ENCODE measurements around the gene ADNP. TPM values are rescaled to one million over a fixed set of nuclear protein-coding genes. Genes with fewer than 3 reads are reported as not detected.

ADNP gene
- total RNA-seq, 1 experiment from 2014 or later: 27.5 TPM

DNA sequence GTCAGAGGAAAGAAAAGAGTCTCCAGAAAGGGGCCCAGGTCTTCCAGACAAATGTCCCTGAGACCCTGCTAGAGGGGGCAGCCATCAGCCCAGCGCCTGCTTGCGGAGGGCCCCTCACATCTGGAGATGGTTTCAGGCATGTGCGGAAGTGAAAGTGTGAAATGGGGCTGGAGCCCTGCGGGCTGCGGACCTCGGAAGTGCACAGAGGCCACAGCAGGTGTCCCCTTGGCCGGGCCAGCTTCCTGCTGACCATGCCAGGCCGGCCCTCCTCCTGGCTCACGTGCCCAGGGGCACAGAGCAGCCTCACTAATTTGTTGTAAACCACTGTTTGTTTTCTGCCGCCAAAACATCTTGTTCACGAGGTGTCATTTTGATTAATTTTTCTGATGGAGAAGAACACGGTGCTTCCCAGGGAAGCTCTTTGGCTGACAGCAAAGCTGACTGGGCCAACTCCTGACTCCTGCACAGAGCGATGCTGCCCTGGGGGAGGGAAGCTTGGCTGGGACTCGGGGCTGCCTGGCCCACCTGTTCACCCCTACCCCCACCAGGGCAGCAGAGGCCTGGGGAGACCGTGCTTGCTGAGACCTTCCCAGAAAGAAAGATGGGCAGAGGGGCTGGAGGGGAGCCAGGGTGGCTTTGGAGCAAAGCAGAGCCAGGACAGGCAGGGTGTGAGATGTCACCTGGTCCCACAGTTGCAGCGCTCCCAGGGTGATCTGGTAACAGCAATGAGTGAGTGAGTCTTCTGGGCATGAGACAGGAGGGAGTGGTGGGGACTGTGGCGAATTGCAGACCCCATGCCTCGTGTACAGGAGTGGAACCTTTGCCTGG, 82.2 kb downstream of the ADNP start:
- no peaks in the 10 kb centered on the region for H3K79me2 ChIP-seq (ENCODE audit: low read length)
- no peak overlapping the region for H3K4me3 ChIP-seq (ENCODE audit: low read length)
- ATAC-seq (no peak), DNase-seq (no peak)
- no peak overlapping the region for H3K4me2 ChIP-seq (ENCODE audit: low read length)
- H3K36me3 ChIP-seq (ENCODE audit: low read depth, low read length): no peaks in the 10 kb centered on the region
- no peaks in the 10 kb centered on the region for H3F3A ChIP-seq (ENCODE audit: low read length, unreplicated experiment)
- H3K4me1 ChIP-seq (ENCODE audit: insufficient read depth, low read length): peaks cover 9% of the 10 kb centered on the region
- no peak for TF ChIP-seq EZH2 (IDR thresholded peaks at IDR 0.05; ENCODE audit: low read length, unreplicated experiment)
- TF ChIP-seq, protein P1, sequence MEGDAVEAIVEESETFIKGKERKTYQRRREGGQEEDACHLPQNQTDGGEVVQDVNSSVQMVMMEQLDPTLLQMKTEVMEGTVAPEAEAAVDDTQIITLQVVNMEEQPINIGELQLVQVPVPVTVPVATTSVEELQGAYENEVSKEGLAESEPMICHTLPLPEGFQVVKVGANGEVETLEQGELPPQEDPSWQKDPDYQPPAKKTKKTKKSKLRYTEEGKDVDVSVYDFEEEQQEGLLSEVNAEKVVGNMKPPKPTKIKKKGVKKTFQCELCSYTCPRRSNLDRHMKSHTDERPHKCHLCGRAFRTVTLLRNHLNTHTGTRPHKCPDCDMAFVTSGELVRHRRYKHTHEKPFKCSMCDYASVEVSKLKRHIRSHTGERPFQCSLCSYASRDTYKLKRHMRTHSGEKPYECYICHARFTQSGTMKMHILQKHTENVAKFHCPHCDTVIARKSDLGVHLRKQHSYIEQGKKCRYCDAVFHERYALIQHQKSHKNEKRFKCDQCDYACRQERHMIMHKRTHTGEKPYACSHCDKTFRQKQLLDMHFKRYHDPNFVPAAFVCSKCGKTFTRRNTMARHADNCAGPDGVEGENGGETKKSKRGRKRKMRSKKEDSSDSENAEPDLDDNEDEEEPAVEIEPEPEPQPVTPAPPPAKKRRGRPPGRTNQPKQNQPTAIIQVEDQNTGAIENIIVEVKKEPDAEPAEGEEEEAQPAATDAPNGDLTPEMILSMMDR (conservative IDR thresholded peaks at IDR 0.05; ENCODE audit: low read depth, low read length): no peak
- TF ChIP-seq EZH2phosphoT487 (IDR thresholded peaks at IDR 0.05; ENCODE audit: borderline replicate concordance, low read length): no peak
- no peak overlapping the region for H3K9ac ChIP-seq (ENCODE audit: low read length)
- intact Hi-C loops (cut with micrococcal nuclease): no loop called here
- POLR2A ChIA-PET (ENCODE audit: unreplicated experiment): no interaction called here
- H3K9me3 ChIP-seq (ENCODE audit: low read length): no peaks in the 10 kb centered on the region
- no peak overlapping the region for H3K27ac ChIP-seq (ENCODE audit: low read length)
- CTCF ChIA-PET: no interaction called here
- H2AFZ ChIP-seq (ENCODE audit: low read length): no peak overlapping the region
- H3K27me3 ChIP-seq (ENCODE audit: low read length): no peaks in the 10 kb centered on the region
- no TSS peak for BruUV-seq (replicated peaks)
- H4K20me1 ChIP-seq (ENCODE audit: low read length): no peaks in the 10 kb centered on the region
- H3K9me2 ChIP-seq (replicated peaks; ENCODE audit: low read length): no peaks in the 10 kb centered on the region

DNA sequence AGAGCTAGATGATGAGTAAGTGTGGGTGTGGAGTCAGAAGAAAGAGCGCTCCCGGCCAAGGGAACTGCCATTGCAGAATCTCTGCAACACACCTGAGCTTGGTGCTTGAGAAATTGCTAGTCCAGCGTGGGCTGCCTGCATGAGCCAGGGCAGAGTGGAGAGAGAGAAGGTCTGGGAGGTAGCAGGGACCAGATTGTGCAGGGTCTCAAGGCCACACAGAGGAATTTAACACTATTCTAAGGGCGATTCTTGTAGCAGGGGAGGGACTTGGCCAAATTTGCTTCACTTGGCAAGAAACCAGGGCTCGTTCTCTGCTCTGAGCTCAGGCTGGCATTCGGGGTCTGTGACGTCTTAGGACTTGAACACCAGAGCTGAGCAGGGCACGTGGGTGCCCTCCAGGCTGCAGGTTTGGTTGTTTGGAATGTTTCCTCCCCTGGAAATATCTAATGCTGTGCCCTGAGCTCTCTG, 82.9 kb downstream of the ADNP start:
- Histone ChIP-seq H3K79me2 (ENCODE audit: low read length) (no peaks in the 10 kb centered on the region), H3K9me2 (replicated peaks; ENCODE audit: low read length) (no peaks in the 10 kb centered on the region), H3K4me3 (ENCODE audit: low read length) (no peak overlapping the region), H2AFZ (ENCODE audit: low read length) (no peak overlapping the region), H3K36me3 (ENCODE audit: low read depth, low read length) (no peaks in the 10 kb centered on the region), H3K9ac (ENCODE audit: low read length) (no peak overlapping the region), H3K4me1 (ENCODE audit: insufficient read depth, low read length) (peaks cover 9% of the 10 kb centered on the region), H4K20me1 (ENCODE audit: low read length) (no peaks in the 10 kb centered on the region), H3K9me3 (ENCODE audit: low read length) (no peaks in the 10 kb centered on the region), H3K27me3 (ENCODE audit: low read length) (no peaks in the 10 kb centered on the region), H3K4me2 (ENCODE audit: low read length) (no peak overlapping the region), H3K27ac (ENCODE audit: low read length) (no peak overlapping the region), H3F3A (ENCODE audit: low read length, unreplicated experiment) (no peaks in the 10 kb centered on the region)
- ChIA-PET POLR2A (ENCODE audit: unreplicated experiment) (no interaction called here), CTCF (no interaction called here)
- intact Hi-C loops (cut with micrococcal nuclease): no loop called here
- BruUV-seq (replicated peaks): no TSS peak
- ATAC-seq (no peak), DNase-seq (no peak)
- TF ChIP-seq, protein P1 (conservative IDR thresholded peaks at IDR 0.05; ENCODE audit: low read depth, low read length): no peak
- TF ChIP-seq EZH2phosphoT487 (IDR thresholded peaks at IDR 0.05; ENCODE audit: borderline replicate concordance, low read length) (no peak), EZH2 (IDR thresholded peaks at IDR 0.05; ENCODE audit: low read length, unreplicated experiment) (no peak)

DNA sequence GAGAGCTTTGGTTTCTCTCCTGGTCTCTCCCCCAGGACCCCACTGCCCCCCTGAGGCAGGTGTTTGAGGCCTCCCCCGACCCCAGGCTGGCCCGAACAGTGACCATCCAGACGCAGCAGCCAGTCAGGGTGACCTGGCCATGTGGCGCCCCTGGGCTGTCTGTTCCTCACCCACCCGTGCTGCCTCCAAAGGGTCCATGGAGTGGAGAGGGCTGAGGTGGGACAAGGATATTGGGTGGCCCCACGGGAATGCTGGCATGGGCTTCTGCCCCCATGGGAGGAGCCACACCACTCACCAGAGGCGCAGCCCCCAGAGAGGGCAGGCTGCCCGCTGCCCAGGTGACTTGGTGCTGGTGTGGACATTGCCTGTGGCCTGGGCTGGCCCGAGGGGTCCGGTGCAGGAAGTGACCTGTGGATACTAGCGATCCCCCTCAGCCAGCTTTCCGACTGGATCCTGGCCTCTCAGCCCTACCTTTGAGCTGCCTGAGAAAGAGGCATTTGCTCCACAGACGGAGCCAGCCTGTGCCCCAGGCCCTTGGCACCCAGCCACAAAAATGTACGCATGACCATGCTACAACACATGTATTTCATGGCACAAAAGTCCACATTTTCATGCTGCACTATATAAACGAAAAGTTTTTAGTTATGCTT, 85.5 kb downstream of the ADNP start:
- Histone ChIP-seq H3K9me3 (ENCODE audit: low read length) (no peaks in the 10 kb centered on the region), H3K4me3 (ENCODE audit: low read length) (no peak overlapping the region), H3K4me2 (ENCODE audit: low read length) (no peak overlapping the region), H3K27me3 (ENCODE audit: low read length) (no peaks in the 10 kb centered on the region), H3K79me2 (ENCODE audit: low read length) (no peaks in the 10 kb centered on the region), H3K9ac (ENCODE audit: low read length) (no peak overlapping the region), H3K9me2 (replicated peaks; ENCODE audit: low read length) (no peaks in the 10 kb centered on the region), H3K36me3 (ENCODE audit: low read depth, low read length) (no peaks in the 10 kb centered on the region), H3F3A (ENCODE audit: low read length, unreplicated experiment) (no peaks in the 10 kb centered on the region), H3K4me1 (ENCODE audit: insufficient read depth, low read length) (peaks cover 9% of the 10 kb centered on the region), H4K20me1 (ENCODE audit: low read length) (no peaks in the 10 kb centered on the region), H2AFZ (ENCODE audit: low read length) (no peak overlapping the region), H3K27ac (ENCODE audit: low read length) (no peak overlapping the region)
- TF ChIP-seq, protein P1 (conservative IDR thresholded peaks at IDR 0.05; ENCODE audit: low read depth, low read length): no peak
- TF ChIP-seq EZH2phosphoT487 (IDR thresholded peaks at IDR 0.05; ENCODE audit: borderline replicate concordance, low read length) (no peak), EZH2 (IDR thresholded peaks at IDR 0.05; ENCODE audit: low read length, unreplicated experiment) (no peak)
- BruUV-seq (replicated peaks): no TSS peak
- DNase-seq: no peak
- ChIA-PET CTCF (no interaction called here), POLR2A (ENCODE audit: unreplicated experiment) (no interaction called here)
- no peak for ATAC-seq
- intact Hi-C loops (cut with micrococcal nuclease): no loop called here
